K562 (cell line): ENCODE data around the gene FGF22. TPM values are rescaled to one million over a fixed set of nuclear protein-coding genes. Genes with fewer than 3 reads are reported as not detected.

Source experiments
- CXXC5 ChIP-seq: fragments of 250-450 bp; sonication (Bioruptor Pico); IDR thresholded peaks from 2 replicates; pipeline ENCODE4 v1.8.0; 2022; ENCODE audit warnings: inconsistent platforms, mild to moderate bottlenecking, moderate library complexity
- RAD51 ChIP-seq: fragments of 450-650 bp; IDR thresholded peaks from 2 replicates; pipeline ENCODE4 v1.7.1; 2016; ENCODE audit warnings: low read depth, mild to moderate bottlenecking, borderline replicate concordance
- ZBED1 ChIP-seq: IDR thresholded peaks from 2 replicates; pipeline ENCODE4 v1.6.1; 2014
- ZNF384 ChIP-seq: IDR thresholded peaks from 2 replicates; pipeline ENCODE4 v1.6.1; 2012; ENCODE audit warnings: low read depth, low read length, improper control_type of control experiment
- polyA plus RNA-seq, 8 experiments: library from polyadenylated mRNA; depleted of rRNA in 4 of 8; stranded (reverse) in 5 of 8; unstranded in 3 of 8; fragments of >200 nt; fragmentation: Nextera tagmentation in 2 of 8; fragmentation: Illumina TruSeq in 1 of 8; extraction: Ambion mirVana in 2 of 8; extraction: Trizol in 1 of 8; gene quantifications; 2 replicates each; pipeline versions ENCODE4 v1.2.1 to v1.2.3, GENCODE V29; 2011 to 2014; ENCODE audit warnings: inconsistent platforms in 1 of 8, missing spikeins in 1 of 8
- total RNA-seq, 7 experiments: library from RNA; depleted of rRNA in 6 of 7; stranded (reverse); fragments of >200 nt in 6 of 7; fragmentation: Illumina TruSeq in 2 of 7; extraction: Trizol in 2 of 7; gene quantifications; 2 replicates each; pipeline versions ENCODE4 v1.2.1 to v1.2.3, GENCODE V29; 2011 to 2021; ENCODE audit warnings: low replicate concordance in 1 of 7
- TF ChIP-seq, protein P1 (sequence below), 2 experiments: fragments of 450-650 bp; formaldehyde crosslinking in 1 of 2; IDR thresholded peaks; 2 replicates each; pipeline versions ENCODE4 v1.4.0 to v1.6.1; 2014 to 2020; ENCODE audit warnings: mild to moderate bottlenecking in 2 of 2, borderline replicate concordance in 1 of 2, low read depth in 1 of 2

FGF22 gene
- total and polyA plus RNA-seq, 9 of the 15 experiments (the other 6 are each of a cell fraction or from before 2014, with no cell fraction given): 0.14 to 2.2 (median 0.86) TPM; not detected in 4

GRCh38 chr19:590396-590745, 49.3 kb upstream of the FGF22 start (continued):
- TF ChIP-seq, protein P1, sequence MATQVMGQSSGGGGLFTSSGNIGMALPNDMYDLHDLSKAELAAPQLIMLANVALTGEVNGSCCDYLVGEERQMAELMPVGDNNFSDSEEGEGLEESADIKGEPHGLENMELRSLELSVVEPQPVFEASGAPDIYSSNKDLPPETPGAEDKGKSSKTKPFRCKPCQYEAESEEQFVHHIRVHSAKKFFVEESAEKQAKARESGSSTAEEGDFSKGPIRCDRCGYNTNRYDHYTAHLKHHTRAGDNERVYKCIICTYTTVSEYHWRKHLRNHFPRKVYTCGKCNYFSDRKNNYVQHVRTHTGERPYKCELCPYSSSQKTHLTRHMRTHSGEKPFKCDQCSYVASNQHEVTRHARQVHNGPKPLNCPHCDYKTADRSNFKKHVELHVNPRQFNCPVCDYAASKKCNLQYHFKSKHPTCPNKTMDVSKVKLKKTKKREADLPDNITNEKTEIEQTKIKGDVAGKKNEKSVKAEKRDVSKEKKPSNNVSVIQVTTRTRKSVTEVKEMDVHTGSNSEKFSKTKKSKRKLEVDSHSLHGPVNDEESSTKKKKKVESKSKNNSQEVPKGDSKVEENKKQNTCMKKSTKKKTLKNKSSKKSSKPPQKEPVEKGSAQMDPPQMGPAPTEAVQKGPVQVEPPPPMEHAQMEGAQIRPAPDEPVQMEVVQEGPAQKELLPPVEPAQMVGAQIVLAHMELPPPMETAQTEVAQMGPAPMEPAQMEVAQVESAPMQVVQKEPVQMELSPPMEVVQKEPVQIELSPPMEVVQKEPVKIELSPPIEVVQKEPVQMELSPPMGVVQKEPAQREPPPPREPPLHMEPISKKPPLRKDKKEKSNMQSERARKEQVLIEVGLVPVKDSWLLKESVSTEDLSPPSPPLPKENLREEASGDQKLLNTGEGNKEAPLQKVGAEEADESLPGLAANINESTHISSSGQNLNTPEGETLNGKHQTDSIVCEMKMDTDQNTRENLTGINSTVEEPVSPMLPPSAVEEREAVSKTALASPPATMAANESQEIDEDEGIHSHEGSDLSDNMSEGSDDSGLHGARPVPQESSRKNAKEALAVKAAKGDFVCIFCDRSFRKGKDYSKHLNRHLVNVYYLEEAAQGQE (IDR thresholded peaks at IDR 0.05; ENCODE audit: borderline replicate concordance): no peak
- TF ChIP-seq, protein P1 (CRISPR knock-in tag; IDR thresholded peaks at IDR 0.05; ENCODE audit: low read depth): 0 out of 2 replicates have a peak, but pooled peaks have one; percentile 45
- TF ChIP-seq ZNF384 (no peak), RAD51 (no peak), ZBED1 (no peak), CXXC5 (CRISPR knock-in tag) (peak; percentile 35; the same call in 1 of the 2 replicates)
